Caco-2 (cell line): ENCODE results near the gene TCHHL1. TPM values are rescaled to one million over a fixed set of nuclear protein-coding genes. Genes with fewer than 3 reads are reported as not detected.

Experiments used
- BruUV-seq: library from RNA; stranded (reverse); fragments of 400-500 nt; replicated peaks from 2 replicates; lab custom pipeline; 2021; lab: Mats Ljungman, UMichigan
- CTCF ChIA-PET: fragments of 300-600 bp; sonication (Branson Sonifier 250); formaldehyde crosslinking; loops from one replicate; lab custom pipeline; 2022; ENCODE audit warnings: antibody characterized with exemption; lab: Charles Lee
- POLR2A ChIA-PET: fragments of 300-600 bp; sonication (Branson Sonifier 250); formaldehyde crosslinking; loops from one replicate; lab custom pipeline; 2022; ENCODE audit warnings: antibody characterized with exemption; lab: Charles Lee
- DNase-seq, 2 experiments: peaks; one replicate each; pipeline versions ENCODE4 v3.0.0 to v3.0.0-alpha.2; 2020 to 2022
- H3K27me3 ChIP-seq: replicated peaks from 2 replicates; pipeline ENCODE4 v1.6.0; 2011; ENCODE audit warnings: low read length; ENCODE audit not compliant: control insufficient read depth, insufficient read depth
- H3K36me3 ChIP-seq: 2 replicates; pipeline ENCODE4 v1.5.1; 2011; ENCODE audit warnings: low read length; ENCODE audit not compliant: control insufficient read depth, insufficient read depth
- H3K4me1 ChIP-seq: fragments of 250-450 bp; sonication (Bioruptor Pico); 2 replicates; pipeline ENCODE4 v1.5.1; 2020; ENCODE audit warnings: mild to moderate bottlenecking
- H3K4me3 ChIP-seq: 2 replicates; pipeline ENCODE4 v1.5.1; 2011; ENCODE audit warnings: low read depth, mild to moderate bottlenecking, control low read depth, low read length
- H3K9me3 ChIP-seq: fragments of 250-450 bp; sonication (Bioruptor Pico); 2 replicates; pipeline ENCODE4 v1.5.1; 2020; ENCODE audit warnings: mild to moderate bottlenecking, moderate library complexity
- H3K27ac Mint-ChIP-seq: one replicate; pipeline ENCODE4 v1.8.0; 2022; ENCODE audit warnings: mixed read lengths; ENCODE audit not compliant: unreplicated experiment
- H3K27me3 Mint-ChIP-seq: one replicate; pipeline ENCODE4 v1.8.0; 2022; ENCODE audit warnings: mixed read lengths; ENCODE audit not compliant: insufficient read depth, unreplicated experiment
- H3K36me3 Mint-ChIP-seq: one replicate; pipeline ENCODE4 v1.8.0; 2022; ENCODE audit warnings: mild to moderate bottlenecking, mixed read lengths; ENCODE audit not compliant: insufficient read depth, unreplicated experiment
- H3K4me1 Mint-ChIP-seq: one replicate; pipeline ENCODE4 v1.8.0; 2022; ENCODE audit warnings: low read depth, mixed read lengths; ENCODE audit not compliant: unreplicated experiment
- H3K4me3 Mint-ChIP-seq: one replicate; pipeline ENCODE4 v1.8.0; 2022; ENCODE audit warnings: mild to moderate bottlenecking, moderate library complexity, mixed read lengths; ENCODE audit not compliant: unreplicated experiment
- H3K9me3 Mint-ChIP-seq: one replicate; pipeline ENCODE4 v1.8.0; 2022; ENCODE audit warnings: mixed read lengths; ENCODE audit not compliant: unreplicated experiment
- intact Hi-C: fragments of 100-400 bp; cut with micrococcal nuclease; formaldehyde crosslinking; loops from one replicate; pipeline ENCODE4 v1.10.0; 2022; ENCODE audit not compliant: unreplicated experiment
- total RNA-seq: library from RNA; stranded (reverse); gene quantifications from 2 replicates; pipeline ENCODE4 v1.2.3, GENCODE V29; 2022
- TF ChIP-seq, protein P1 (sequence below), 2 experiments: fragments of 200-600 bp in 1 of 2; IDR thresholded peaks; 1 replicate in 1 of 2; 2 replicates in 1 of 2; pipeline versions ENCODE4 v1.5.1 to v1.8.0; 2011 to 2022; ENCODE audit warnings: antibody characterized with exemption in 1 of 2, control low read depth in 1 of 2, inconsistent platforms in 1 of 2, low read depth in 1 of 2, low read length in 1 of 2, mild to moderate bottlenecking in 1 of 2, moderate library complexity in 1 of 2; ENCODE audit not compliant: insufficient read depth in 1 of 2, severe bottlenecking in 1 of 2, unreplicated experiment in 1 of 2

TCHHL1 gene
- total RNA-seq, 1 experiment from 2014 or later, result not detected

DNA sequence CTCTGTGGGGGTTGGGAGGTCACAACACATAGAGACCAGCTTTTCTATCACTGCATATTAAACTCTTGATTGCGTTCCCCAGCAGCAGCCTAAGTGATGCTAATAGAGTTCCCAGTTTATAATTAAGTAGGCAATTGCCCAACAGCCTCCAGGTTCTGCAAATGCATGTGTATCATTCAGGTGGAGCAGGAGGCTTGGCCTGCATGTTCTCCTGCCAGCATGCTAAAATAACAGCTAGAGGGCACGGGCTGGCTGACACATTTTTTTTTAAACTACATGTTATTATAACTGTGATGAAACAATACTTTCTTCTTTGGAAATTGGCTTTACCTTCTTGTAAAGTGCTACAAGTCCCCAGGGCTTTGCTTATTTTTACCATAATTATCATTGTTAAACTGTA, 16.0 kb upstream of the TCHHL1 start:
- CTCF ChIA-PET, result no interaction called here
- Mint-ChIP-seq H3K9me3 (no peaks in the 10 kb centered on the region), H3K27me3 (peaks cover 17% of the 10 kb centered on the region), H3K27ac (no peak overlapping the region), H3K36me3 (peaks cover 10% of the 10 kb centered on the region), H3K4me3 (no peak overlapping the region), H3K4me1 (peaks cover 10% of the 10 kb centered on the region)
- intact Hi-C loops, result no loop called here
- TF ChIP-seq, protein P1, sequence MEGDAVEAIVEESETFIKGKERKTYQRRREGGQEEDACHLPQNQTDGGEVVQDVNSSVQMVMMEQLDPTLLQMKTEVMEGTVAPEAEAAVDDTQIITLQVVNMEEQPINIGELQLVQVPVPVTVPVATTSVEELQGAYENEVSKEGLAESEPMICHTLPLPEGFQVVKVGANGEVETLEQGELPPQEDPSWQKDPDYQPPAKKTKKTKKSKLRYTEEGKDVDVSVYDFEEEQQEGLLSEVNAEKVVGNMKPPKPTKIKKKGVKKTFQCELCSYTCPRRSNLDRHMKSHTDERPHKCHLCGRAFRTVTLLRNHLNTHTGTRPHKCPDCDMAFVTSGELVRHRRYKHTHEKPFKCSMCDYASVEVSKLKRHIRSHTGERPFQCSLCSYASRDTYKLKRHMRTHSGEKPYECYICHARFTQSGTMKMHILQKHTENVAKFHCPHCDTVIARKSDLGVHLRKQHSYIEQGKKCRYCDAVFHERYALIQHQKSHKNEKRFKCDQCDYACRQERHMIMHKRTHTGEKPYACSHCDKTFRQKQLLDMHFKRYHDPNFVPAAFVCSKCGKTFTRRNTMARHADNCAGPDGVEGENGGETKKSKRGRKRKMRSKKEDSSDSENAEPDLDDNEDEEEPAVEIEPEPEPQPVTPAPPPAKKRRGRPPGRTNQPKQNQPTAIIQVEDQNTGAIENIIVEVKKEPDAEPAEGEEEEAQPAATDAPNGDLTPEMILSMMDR (IDR thresholded peaks at IDR 0.05; ENCODE audit: insufficient read depth in 1 of 2, low read depth in 1 of 2, low read length in 1 of 2, severe bottlenecking in 1 of 2, unreplicated experiment in 1 of 2), result no peak
- Histone ChIP-seq H3K9me3 (no peaks in the 10 kb centered on the region), H3K36me3 (no peaks in the 10 kb centered on the region), H3K4me1 (peaks cover 13% of the 10 kb centered on the region), H3K4me3 (no peak overlapping the region), H3K27me3 (peaks cover 7% of the 10 kb centered on the region)
- DNase-seq, result no peak
- POLR2A ChIA-PET, result no interaction called here
- no TSS peak for BruUV-seq

- POLR2A ChIA-PET, result no interaction called here
- Histone ChIP-seq H3K9me3 (no peaks in the 10 kb centered on the region), H3K36me3 (no peaks in the 10 kb centered on the region), H3K4me3 (no peak overlapping the region), H3K4me1 (no peaks in the 10 kb centered on the region), H3K27me3 (no peaks in the 10 kb centered on the region)
- no TSS peak for BruUV-seq
- no peak for DNase-seq
- Mint-ChIP-seq H3K4me3 (no peak overlapping the region), H3K27ac (no peak overlapping the region), H3K4me1 (no peaks in the 10 kb centered on the region), H3K27me3 (peaks cover 24% of the 10 kb centered on the region), H3K9me3 (no peaks in the 10 kb centered on the region), H3K36me3 (no peaks in the 10 kb centered on the region)
- CTCF ChIA-PET, result no interaction called here
- TF ChIP-seq, protein P1 (IDR thresholded peaks at IDR 0.05; ENCODE audit: insufficient read depth in 1 of 2, low read depth in 1 of 2, low read length in 1 of 2, severe bottlenecking in 1 of 2, unreplicated experiment in 1 of 2), result no peak
- intact Hi-C loops, result no loop called here
Observed at GRCh38 chr1:152096931-152097330, 8.1 kb upstream of the TCHHL1 start.

GRCh38 chr1:152086760-152087159, 2.1 kb downstream of the TCHHL1 start:
- CTCF ChIA-PET, result no interaction called here
- no peaks in the 10 kb centered on the region for H3K36me3 ChIP-seq
- BruUV-seq, result no TSS peak
- Mint-ChIP-seq H3K9me3 (no peaks in the 10 kb centered on the region), H3K4me3 (no peak overlapping the region), H3K27ac (no peak overlapping the region), H3K27me3 (peaks cover 12% of the 10 kb centered on the region), H3K36me3 (no peaks in the 10 kb centered on the region), H3K4me1 (no peaks in the 10 kb centered on the region)
- no peaks in the 10 kb centered on the region for H3K27me3 ChIP-seq
- no peaks in the 10 kb centered on the region for H3K4me1 ChIP-seq
- DNase-seq, result no peak
- no peaks in the 10 kb centered on the region for H3K9me3 ChIP-seq
- POLR2A ChIA-PET, result no interaction called here
- intact Hi-C loops, result no loop called here
- no peak overlapping the region for H3K4me3 ChIP-seq
- TF ChIP-seq, protein P1 (IDR thresholded peaks at IDR 0.05; ENCODE audit: insufficient read depth in 1 of 2, low read depth in 1 of 2, low read length in 1 of 2, severe bottlenecking in 1 of 2, unreplicated experiment in 1 of 2), result no peak
